ENCODE results near the gene XYLB.

XYLB gene

DNA sequence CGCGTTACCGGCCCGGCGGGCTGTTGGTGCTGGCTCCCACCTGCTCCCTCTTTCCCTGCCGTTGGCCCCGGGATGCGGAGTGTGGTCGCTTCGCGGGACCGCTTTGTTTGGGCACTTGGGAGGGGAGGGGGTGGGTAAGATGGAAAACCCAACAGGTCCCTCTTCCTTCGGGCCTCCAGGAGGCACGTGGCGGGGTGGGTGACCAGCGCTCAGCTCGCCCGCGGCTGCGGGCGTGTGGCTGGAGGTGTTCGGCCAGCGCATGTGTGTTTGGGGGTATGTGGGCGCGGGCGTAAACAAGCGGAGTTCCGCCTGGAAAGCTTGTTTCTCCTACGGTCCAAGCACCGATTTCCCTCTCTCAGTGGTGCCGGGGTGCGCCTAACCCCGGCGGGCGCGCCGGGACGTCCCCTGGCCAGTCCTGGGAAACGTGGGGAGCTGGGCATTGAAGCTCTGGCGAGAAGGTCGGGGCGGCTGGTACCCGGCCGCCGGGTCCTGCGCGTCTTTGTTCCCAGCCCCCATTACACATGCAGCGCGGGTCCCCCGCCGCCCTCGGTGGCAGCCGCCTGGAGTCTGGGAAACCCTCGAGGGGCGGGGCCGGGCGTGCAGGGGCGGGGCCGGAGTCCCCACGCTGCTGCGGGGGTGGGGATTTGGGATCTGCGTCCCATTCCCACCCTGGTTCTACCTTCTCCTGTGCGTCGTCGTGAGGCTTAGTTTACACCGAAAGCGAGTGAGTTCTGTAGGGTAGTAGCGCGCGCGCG, 108.5 kb downstream of the XYLB start:
- DNase-seq (ENCODE audit: low read depth): no peak

DNA sequence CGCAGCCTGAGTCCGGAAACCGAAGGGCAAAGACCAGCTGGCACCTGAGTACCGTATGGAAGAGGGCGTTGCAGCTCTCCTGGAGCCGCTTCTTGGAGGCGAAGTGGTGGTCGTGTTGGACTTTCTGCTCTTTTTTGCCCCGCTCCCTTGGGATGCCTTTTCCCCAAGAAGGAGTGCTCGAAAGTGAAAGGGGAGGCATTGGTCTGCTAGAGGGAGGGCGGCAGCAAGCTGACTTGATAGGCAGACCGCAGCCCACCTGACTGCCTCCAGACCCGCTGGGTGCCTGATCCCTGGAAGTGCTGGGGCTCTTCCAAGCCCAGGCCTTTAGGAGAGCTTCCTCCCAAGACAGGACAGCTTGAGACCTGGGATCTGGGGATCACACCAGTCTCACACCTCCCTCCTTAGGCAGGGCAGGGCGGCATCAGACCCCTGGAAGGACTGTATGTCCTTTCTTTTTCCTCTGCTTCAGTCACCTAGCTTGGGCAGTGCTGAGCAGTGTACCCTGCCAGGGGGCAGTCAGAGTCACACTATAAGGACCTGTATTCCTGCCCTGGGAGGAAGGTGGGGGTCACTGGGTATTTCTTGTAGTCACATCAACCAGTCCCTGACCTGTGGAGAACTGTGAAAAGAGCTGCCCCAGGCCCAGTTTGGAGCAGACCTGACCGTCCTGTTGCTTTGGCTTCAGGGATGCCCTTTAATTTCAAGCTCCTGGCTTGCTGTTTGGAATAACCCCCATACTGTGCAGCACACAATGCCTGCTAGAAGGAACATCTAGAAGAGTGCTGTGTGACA, 109.2 kb downstream of the XYLB start:
- DNase-seq (ENCODE audit: low read depth): no peak

DNA sequence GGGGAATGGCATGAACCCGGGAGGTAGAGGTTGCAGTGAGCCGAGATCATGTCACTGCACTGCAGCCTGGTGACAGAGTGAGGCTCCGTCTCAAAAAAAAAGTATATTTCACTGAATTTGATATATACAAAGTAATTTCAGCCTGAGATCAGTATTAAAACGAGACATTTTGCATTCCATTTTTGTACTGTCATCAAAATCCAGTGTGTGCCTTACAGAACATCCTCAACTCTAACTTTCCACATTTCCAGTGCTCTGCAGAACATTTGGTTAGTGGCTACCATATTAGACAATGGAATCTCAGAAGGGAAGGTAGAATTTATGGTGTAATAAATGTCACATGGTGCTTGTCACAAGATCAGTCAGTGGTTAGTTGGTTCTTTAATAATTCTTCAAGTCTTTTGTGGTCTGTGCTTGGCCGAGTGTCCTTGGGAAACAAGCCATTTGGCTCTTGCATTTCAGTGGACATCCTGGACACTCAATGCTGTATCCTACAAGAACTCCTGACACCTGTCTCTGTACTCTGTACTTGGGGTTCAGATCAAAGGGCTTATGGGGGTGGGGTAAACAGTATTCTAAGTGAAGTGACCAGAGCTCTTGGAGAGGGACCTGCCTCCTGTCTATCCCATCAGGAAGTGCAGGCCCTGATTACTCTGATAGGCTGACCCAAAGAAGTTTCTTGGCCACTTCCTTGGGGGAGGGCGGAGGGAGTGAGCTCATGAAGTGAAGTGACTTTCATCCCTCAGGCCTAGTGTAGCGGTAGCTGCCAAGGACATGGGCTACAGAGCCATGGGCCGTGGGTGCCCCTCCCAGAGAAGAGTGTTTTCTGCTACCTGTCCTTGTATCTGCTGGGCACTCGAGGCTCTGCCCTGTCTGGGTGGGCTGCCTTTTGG, 110.8 kb downstream of the XYLB start:
- DNase-seq (ENCODE audit: low read depth): no peak

DNA sequence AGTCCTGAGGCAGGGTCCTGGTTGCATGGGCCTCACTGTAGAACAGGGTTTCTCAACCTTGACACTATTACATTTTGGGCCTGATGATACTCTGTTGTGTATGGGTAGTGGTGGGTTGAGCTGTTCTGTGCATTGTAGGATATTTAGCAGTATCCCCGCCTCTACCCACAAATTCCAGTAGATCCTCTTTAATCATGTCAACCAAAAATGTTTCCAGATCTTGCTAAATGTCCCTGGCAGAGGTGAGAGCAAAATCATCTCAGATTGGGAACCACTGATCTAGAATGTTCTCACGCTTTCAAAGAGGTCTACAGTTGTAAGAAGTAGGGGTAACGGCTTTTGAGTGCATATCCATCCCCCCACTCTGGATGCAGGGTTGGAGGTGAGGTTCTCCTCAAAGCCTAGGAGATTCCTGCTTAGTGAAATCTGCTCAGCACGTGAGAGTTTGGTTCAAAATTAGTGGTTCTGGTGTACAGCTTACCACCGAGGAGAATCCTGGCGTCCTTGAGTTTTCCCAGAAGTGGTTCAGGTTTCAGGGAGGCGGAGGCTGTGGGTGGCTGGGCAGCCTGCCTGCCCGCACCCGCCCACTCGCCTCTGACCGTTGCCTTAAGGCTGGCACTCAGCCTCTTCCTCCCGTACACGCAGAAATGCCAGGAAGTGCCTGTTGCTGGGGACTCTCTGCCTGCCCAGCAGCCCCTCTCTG, 112.4 kb downstream of the XYLB start:
- no peak for DNase-seq (ENCODE audit: low read depth)

DNA sequence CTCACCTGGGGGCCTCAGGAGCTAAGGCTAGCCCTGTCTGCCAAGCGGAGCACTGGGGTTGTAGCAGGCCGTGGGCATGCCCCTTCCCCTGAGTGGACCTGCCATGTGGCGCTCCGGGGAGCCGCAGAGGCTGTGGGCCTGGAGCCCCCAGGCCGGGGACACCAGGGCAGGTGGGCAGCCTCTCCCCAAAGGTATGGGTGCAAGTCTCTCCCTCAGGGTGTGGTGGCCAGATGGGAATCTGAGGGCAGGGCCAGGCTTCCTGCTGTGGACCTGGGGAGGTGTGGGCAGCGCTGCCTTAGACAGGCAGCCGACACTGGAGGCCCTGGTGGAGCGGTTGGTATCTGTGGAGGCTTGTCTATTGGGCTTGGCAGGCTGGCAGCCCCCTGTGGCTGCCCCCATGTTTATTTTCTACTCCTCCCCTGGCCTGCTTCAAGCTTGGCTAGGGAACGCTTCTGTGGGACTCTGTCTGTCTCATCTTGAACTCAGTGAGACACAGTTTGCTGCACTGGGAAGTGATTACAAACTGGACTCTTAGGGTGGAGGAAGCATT, 113.0 kb downstream of the XYLB start:
- DNase-seq (ENCODE audit: low read depth): no peak

DNA sequence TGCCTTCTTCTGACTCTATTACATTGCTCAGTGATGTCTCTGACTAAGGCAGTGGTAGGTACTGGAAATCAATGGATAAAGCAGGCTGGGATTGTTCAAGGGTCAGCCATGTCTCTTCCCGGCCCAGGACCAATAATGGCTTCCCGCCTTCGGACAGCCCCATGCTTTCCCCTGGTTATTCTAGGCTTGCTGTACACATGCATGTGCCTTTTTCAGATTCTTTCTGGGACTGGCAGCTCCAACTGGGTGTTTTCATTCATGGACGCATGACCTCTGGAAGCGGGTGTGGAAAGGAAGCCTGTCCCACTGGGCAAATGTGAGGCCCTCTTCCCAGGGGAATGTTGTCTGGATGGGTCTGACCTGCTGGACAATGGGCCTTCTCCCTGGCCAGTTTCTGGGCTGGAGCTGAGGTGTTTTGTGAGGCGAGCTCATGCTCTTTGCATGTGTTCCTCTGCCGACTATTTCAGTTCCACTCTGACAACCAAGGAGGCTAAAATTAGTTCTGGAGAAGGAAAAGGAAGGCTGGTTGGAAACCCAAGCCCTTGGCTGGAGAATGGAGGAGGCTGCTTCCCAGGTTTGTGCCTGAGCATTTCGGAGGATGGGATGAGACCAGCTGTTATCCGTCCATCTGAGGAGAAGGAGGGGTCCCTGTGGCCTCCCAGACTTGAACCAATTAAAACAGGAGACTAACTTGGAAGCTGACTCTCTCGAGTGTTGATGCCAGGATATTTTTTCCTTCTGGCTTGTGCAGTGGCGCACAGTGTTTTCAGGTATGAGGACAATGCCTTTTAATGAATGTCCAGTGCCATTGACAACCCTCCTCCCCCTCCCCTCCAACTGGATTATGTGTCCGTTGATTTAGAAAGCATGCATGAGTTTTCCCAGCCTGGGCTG, 114.0 kb downstream of the XYLB start:
- DNase-seq (ENCODE audit: low read depth): no peak

All from stimulated activated CD8-positive, alpha-beta memory T cell treated with anti-CD3 and anti-CD28 coated beads, Interleukin-15, amount 100 ng/mL, for 1 hour (primary cell).